Astrocyte of the hippocampus (primary cell): Measurements from ENCODE around the gene FMR1NB.

Experiments used
- DNase-seq: peaks from one replicate; pipeline ENCODE4 v3.0.0; 2011; ENCODE audit warnings: low read depth, low spot score

Gene FMR1NB

GRCh38 chrX:148069759-148070503 is 88.8 kb downstream of the FMR1NB start:
- DNase-seq, result no peak

GRCh38 chrX:148070504-148070877 is 89.4 kb downstream of the FMR1NB start:
- DNase-seq, result no peak
